HG02763 (cell line): ENCODE data around the gene IRX2.

Source experiments
- ATAC-seq: cut with Tn5 transposase; IDR thresholded peaks from one replicate; pipeline ENCODE4 v1.9.1; 2021; ENCODE audit warnings: mild to moderate bottlenecking, moderate library complexity; ENCODE audit not compliant: unreplicated experiment

Gene IRX2

DNA sequence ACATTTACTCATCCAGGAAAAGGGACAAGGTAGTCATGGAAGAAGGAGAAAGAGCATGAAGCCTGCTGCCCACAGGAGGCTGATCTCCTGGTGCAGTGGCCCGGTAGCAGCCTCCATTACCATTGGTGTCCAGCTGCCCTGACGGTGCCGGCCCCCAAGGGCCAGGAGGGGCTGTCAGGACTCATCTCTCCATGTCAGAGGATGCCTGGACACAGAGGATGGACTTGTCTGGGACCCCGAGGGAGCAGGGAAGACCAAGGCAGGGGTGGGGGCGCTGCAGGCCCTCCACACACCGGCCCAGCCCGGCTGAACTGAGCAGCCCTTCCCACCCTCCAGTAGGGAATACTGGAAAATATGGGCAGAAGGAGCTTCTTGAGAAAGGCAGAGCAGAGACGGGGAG, 52.2 kb downstream of the IRX2 start:
- ATAC-seq, result no peak

DNA sequence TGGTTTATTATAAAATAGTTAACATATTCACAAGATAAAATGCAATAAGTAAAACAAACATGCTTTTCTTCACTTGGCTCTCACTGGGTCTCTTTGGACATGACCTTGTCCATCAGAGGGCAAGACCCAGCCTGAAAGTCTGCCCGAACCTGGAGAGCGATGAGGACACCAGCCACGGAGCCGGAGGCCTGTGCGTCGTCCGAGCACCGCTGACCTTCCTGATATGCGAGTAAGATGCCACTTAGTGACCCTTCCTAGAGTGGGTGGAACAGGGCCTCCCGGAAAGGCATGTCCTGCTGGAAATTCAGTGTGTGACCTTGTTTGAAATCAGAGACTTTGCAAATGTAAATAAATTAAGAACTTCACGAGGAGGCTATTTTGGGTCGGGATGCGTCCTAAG, 52.9 kb downstream of the IRX2 start:
- no peak for ATAC-seq

DNA sequence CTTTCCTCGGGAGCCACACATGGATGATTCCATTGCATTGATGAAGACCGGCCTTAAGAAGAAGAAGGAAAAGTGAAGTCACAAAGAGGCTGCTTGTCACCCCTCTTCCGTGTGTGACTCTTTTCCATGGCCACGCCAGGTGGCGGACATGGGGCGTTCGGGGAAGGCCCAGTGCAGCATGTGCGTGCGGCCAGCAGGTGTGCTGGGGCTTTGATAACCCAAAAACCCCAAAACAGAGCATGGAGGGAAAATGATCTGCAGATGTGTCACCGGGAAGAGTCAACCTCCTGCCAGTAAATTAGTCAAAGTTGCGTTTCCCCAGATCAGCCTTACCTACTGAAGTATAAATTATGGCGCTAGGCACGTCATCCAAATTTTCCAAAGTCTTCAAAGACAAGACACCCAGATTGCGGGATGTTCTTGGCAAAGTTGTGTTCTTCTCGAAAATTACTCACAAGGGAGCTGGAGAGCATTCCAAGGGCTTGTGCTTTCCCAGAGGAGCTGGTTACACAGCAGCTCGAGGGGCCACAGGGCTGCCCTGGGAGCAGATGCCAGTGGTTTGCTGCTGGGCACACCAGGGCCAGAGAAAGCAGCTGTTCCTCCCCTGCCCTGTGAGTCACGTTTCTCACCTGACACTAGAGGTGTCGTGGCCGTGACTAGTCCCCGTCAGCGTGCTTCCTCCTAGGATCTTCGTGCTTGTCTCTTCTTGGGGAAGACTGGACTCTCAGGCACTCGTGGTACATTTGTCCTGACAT, 53.9 kb downstream of the IRX2 start:
- no peak for ATAC-seq

DNA sequence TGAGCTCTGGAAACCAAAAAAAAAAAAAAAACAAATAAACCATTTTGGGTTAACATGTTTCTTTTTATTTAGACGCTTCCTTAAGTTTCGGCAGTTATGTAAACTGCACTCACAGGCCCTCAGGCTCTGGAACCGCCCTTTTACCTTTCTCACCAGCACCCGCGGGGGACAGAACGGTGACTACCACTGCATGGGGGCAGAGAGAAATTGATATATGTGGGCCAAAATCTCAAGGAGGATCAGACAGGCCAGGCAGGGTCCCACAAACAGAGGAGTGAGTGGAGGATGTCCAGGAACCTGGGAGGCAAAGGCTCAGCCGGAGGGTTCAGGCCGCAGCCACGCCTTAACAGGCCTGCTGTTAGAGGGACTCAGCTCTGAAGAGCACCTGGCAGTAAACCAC, 54.4 kb downstream of the IRX2 start:
- ATAC-seq, result no peak
